ENCODE measurements around the gene DSTN. TPM values are rescaled to one million over a fixed set of nuclear protein-coding genes. Genes with fewer than 3 reads are reported as not detected.

Gene DSTN
- total RNA-seq, 1 experiment from 2014 or later = 202 TPM

- H4K20me1 ChIP-seq (ENCODE audit: insufficient read depth) = no peaks in the 10 kb centered on the region
- no peaks in the 10 kb centered on the region for H3K9me2 ChIP-seq (ENCODE audit: insufficient read depth)
- H3K4me3 ChIP-seq (replicated peaks in 1 of 2; ENCODE audit: low read depth in 1 of 2, low read length in 2 of 2) = no peak overlapping the region
- no peak overlapping the region for H3K9ac ChIP-seq (ENCODE audit: low read length)
- no peak overlapping the region for H3K27ac ChIP-seq (ENCODE audit: low read depth, low read length)
- no peak overlapping the region for H3K4me2 ChIP-seq (ENCODE audit: low read length)
- H2AFZ ChIP-seq (ENCODE audit: low read depth, low read length, poor library complexity, severe bottlenecking) = no peak overlapping the region
- no peak for ATAC-seq
- ChIA-PET RAD21 (ENCODE audit: low non-redundant PET in 1 of 2, low total read pairs in 2 of 2, uncharacterized antibody in 2 of 2, unreplicated experiment in 2 of 2) (no interaction called here), POLR2A (interaction anchor here (1.3 to 1.4 kb wide), 2 partner anchors 9 to 11 kb away, joined by 3 to 4 read pairs; partner anchors contain the start of gene DSTN), CTCF (no interaction called here)
- TF ChIP-seq REST (IDR thresholded peaks at IDR 0.05; ENCODE audit: low read depth) = no peak
- TF ChIP-seq ZNF274 (IDR thresholded peaks at IDR 0.05; ENCODE audit: low read depth, low read length) = no peak
- no peak for TF ChIP-seq ZBTB33 (IDR thresholded peaks at IDR 0.05; ENCODE audit: extremely low read depth, insufficient replicate concordance, low read length)
- no peak for TF ChIP-seq CEBPB (IDR thresholded peaks at IDR 0.05; ENCODE audit: low read depth)
- no peak for TF ChIP-seq MAX (IDR thresholded peaks at IDR 0.05)
- TF ChIP-seq SIN3A (IDR thresholded peaks at IDR 0.05; ENCODE audit: low read depth) = no peak
- no peak for TF ChIP-seq POLR2A (IDR thresholded peaks at IDR 0.05; ENCODE audit: borderline replicate concordance, extremely low read depth, insufficient read depth, insufficient read length)
- H3K27me3 ChIP-seq (ENCODE audit: insufficient read depth, low read length) = no peaks in the 10 kb centered on the region
- no TSS peak for BruUV-seq (replicated peaks)
- H3K79me2 ChIP-seq (ENCODE audit: insufficient read depth, low read length) = no peaks in the 10 kb centered on the region; the same call in 1 of the 2 replicates
- DNase-seq (ENCODE audit: low read depth, low spot score) = no peak
- no peaks in the 10 kb centered on the region for H3K9me3 ChIP-seq (ENCODE audit: control insufficient read depth in 1 of 2, insufficient read depth in 1 of 2, low read depth in 1 of 2, low read length in 2 of 2)
- peaks cover 51 to 86% of the 10 kb centered on the region in 2 experiments for H3K4me1 ChIP-seq (ENCODE audit: control insufficient read depth in 1 of 2, insufficient read depth in 2 of 2, low read length in 2 of 2)
- intact Hi-C loops (cut with micrococcal nuclease) = no loop called here
- no peaks in the 10 kb centered on the region for H3K36me3 ChIP-seq (ENCODE audit: control insufficient read depth in 1 of 2, insufficient read depth in 2 of 2, low read length in 2 of 2)
These were observed 9.4 kb upstream of the DSTN start for GRCh38 chr20:17560344-17561074.
